ENCODE measurements around the gene PLA2G5.

DNA sequence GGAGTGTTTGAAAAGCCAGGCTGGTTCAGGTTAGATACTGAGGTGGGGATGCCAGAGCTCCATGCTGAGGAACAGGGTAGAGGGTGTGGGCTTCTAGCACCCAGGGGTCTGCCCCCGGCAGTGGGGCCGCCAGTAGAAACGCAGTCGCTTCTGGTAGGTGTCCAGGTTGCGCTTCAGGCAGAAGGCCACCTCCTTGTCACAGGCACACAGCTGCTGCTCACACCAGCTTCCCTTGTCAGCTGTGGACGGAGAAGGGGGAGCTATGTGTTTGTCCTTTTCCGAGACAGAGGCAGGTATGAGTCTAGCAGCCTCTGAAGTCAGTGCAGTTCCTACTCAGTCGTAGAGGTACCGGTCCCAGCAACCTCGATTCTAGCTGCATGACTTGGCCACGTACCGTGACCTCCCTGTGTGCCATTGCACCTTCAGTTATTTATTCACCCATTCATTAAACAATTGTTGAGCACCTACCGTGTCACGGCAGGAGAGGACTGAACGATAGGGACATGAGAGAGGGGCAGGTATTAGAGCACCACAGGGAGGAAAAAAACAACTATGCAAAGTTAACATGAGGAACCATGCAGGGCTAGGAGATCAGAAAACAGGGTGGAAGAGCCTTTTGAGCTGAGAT lies 44.1 kb downstream of the PLA2G5 start:
- TF ChIP-seq CC2D1A (CRISPR knock-in tag; IDR thresholded peaks at IDR 0.05) = no peak
- no peak for TF ChIP-seq JUND (CRISPR knock-in tag; IDR thresholded peaks at IDR 0.05)
- no peak for TF ChIP-seq ARNT (IDR thresholded peaks at IDR 0.05)
- TF ChIP-seq, protein P1, sequence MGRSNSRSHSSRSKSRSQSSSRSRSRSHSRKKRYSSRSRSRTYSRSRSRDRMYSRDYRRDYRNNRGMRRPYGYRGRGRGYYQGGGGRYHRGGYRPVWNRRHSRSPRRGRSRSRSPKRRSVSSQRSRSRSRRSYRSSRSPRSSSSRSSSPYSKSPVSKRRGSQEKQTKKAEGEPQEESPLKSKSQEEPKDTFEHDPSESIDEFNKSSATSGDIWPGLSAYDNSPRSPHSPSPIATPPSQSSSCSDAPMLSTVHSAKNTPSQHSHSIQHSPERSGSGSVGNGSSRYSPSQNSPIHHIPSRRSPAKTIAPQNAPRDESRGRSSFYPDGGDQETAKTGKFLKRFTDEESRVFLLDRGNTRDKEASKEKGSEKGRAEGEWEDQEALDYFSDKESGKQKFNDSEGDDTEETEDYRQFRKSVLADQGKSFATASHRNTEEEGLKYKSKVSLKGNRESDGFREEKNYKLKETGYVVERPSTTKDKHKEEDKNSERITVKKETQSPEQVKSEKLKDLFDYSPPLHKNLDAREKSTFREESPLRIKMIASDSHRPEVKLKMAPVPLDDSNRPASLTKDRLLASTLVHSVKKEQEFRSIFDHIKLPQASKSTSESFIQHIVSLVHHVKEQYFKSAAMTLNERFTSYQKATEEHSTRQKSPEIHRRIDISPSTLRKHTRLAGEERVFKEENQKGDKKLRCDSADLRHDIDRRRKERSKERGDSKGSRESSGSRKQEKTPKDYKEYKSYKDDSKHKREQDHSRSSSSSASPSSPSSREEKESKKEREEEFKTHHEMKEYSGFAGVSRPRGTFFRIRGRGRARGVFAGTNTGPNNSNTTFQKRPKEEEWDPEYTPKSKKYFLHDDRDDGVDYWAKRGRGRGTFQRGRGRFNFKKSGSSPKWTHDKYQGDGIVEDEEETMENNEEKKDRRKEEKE (IDR thresholded peaks at IDR 0.05) = no peak
- TF ChIP-seq EP300 (IDR thresholded peaks at IDR 0.05; ENCODE audit: low read depth in 2 of 2, low read length in 2 of 2) = no peak
- no peak for TF ChIP-seq EP300 (CRISPR knock-in tag; IDR thresholded peaks at IDR 0.05; ENCODE audit: borderline replicate concordance)
- TF ChIP-seq, protein P2, sequence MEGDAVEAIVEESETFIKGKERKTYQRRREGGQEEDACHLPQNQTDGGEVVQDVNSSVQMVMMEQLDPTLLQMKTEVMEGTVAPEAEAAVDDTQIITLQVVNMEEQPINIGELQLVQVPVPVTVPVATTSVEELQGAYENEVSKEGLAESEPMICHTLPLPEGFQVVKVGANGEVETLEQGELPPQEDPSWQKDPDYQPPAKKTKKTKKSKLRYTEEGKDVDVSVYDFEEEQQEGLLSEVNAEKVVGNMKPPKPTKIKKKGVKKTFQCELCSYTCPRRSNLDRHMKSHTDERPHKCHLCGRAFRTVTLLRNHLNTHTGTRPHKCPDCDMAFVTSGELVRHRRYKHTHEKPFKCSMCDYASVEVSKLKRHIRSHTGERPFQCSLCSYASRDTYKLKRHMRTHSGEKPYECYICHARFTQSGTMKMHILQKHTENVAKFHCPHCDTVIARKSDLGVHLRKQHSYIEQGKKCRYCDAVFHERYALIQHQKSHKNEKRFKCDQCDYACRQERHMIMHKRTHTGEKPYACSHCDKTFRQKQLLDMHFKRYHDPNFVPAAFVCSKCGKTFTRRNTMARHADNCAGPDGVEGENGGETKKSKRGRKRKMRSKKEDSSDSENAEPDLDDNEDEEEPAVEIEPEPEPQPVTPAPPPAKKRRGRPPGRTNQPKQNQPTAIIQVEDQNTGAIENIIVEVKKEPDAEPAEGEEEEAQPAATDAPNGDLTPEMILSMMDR (CRISPR knock-in tag; IDR thresholded peaks at IDR 0.05) = no peak
- TF ChIP-seq JUN (CRISPR knock-in tag; IDR thresholded peaks at IDR 0.05) = no peak
- no peak for TF ChIP-seq NFIC (IDR thresholded peaks at IDR 0.05; ENCODE audit: low read length)
- TF ChIP-seq NR2C2 (CRISPR knock-in tag; IDR thresholded peaks at IDR 0.05; ENCODE audit: borderline replicate concordance) = no peak
- no peak for TF ChIP-seq REST (IDR thresholded peaks at IDR 0.05; ENCODE audit: borderline replicate concordance in 1 of 2, low read depth in 1 of 2, low read length in 2 of 2)
- no peak for TF ChIP-seq HDAC2 (CRISPR knock-in tag; IDR thresholded peaks at IDR 0.05)
- TF ChIP-seq CBX2 (IDR thresholded peaks at IDR 0.05; ENCODE audit: low read depth, low read length) = no peak
- no peak for TF ChIP-seq CBX2 (CRISPR knock-in tag; IDR thresholded peaks at IDR 0.05; ENCODE audit: low read depth)
- TF ChIP-seq POLR2A (IDR thresholded peaks at IDR 0.05; ENCODE audit: insufficient read depth in 1 of 2, low read depth in 2 of 2, low read length in 2 of 2) = no peak
